ENCODE data around the gene SSBP3. TPM values are rescaled to one million over a fixed set of nuclear protein-coding genes. Genes with fewer than 3 reads are reported as not detected.

SSBP3 gene
- total and polyA plus RNA-seq, 2 experiments from 2014 or later, result 47.4 to 68.6 TPM

- peaks cover 62% of the 10 kb centered on the region for H3K79me2 ChIP-seq (replicated peaks; ENCODE audit: insufficient read depth)
- peak overlapping the region; percentile 50; the same call in 1 of the 2 replicates for H3K27ac ChIP-seq (ENCODE audit: low read depth)
- no peak overlapping the region for H2AFZ ChIP-seq
- DNase-seq (ENCODE audit: low spot score), result no peak
- no peaks in the 10 kb centered on the region for H3K4me1 ChIP-seq (ENCODE audit: insufficient read depth)
- no peak overlapping the region for H3K27ac Mint-ChIP-seq
- no peak overlapping the region for H3K4me2 ChIP-seq
- peaks cover 3% of the 10 kb centered on the region; the same call in 2 of the 3 replicates for H3K36me3 Mint-ChIP-seq (ENCODE audit: low read depth)
- H3K4me3 ChIP-seq, result no peak overlapping the region
- H3K27me3 Mint-ChIP-seq (ENCODE audit: insufficient read depth, low read depth, poor library complexity), result peaks cover 19% of the 10 kb centered on the region
- H3K4me3 Mint-ChIP-seq, result no peak overlapping the region
- H4K20me1 ChIP-seq (replicated peaks; ENCODE audit: insufficient read depth), result peaks cover 34% of the 10 kb centered on the region
- no peak for TF ChIP-seq POLR2AphosphoS5 (IDR thresholded peaks at IDR 0.05; ENCODE audit: low read depth)
- TF ChIP-seq EZH2 (IDR thresholded peaks at IDR 0.05; ENCODE audit: low read depth, unreplicated experiment), result no peak
- no peak for TF ChIP-seq CREB1 (CRISPR knock-in tag; IDR thresholded peaks at IDR 0.05; ENCODE audit: low read depth)
- TF ChIP-seq ZNF114 (CRISPR knock-in tag; IDR thresholded peaks at IDR 0.05), result no peak
- TF ChIP-seq NANOG (IDR thresholded peaks at IDR 0.05; ENCODE audit: borderline replicate concordance), result no peak
- no peak for TF ChIP-seq CTCF (conservative IDR thresholded peaks at IDR 0.05; ENCODE audit: low read depth in 2 of 2)
- TF ChIP-seq, protein P1, sequence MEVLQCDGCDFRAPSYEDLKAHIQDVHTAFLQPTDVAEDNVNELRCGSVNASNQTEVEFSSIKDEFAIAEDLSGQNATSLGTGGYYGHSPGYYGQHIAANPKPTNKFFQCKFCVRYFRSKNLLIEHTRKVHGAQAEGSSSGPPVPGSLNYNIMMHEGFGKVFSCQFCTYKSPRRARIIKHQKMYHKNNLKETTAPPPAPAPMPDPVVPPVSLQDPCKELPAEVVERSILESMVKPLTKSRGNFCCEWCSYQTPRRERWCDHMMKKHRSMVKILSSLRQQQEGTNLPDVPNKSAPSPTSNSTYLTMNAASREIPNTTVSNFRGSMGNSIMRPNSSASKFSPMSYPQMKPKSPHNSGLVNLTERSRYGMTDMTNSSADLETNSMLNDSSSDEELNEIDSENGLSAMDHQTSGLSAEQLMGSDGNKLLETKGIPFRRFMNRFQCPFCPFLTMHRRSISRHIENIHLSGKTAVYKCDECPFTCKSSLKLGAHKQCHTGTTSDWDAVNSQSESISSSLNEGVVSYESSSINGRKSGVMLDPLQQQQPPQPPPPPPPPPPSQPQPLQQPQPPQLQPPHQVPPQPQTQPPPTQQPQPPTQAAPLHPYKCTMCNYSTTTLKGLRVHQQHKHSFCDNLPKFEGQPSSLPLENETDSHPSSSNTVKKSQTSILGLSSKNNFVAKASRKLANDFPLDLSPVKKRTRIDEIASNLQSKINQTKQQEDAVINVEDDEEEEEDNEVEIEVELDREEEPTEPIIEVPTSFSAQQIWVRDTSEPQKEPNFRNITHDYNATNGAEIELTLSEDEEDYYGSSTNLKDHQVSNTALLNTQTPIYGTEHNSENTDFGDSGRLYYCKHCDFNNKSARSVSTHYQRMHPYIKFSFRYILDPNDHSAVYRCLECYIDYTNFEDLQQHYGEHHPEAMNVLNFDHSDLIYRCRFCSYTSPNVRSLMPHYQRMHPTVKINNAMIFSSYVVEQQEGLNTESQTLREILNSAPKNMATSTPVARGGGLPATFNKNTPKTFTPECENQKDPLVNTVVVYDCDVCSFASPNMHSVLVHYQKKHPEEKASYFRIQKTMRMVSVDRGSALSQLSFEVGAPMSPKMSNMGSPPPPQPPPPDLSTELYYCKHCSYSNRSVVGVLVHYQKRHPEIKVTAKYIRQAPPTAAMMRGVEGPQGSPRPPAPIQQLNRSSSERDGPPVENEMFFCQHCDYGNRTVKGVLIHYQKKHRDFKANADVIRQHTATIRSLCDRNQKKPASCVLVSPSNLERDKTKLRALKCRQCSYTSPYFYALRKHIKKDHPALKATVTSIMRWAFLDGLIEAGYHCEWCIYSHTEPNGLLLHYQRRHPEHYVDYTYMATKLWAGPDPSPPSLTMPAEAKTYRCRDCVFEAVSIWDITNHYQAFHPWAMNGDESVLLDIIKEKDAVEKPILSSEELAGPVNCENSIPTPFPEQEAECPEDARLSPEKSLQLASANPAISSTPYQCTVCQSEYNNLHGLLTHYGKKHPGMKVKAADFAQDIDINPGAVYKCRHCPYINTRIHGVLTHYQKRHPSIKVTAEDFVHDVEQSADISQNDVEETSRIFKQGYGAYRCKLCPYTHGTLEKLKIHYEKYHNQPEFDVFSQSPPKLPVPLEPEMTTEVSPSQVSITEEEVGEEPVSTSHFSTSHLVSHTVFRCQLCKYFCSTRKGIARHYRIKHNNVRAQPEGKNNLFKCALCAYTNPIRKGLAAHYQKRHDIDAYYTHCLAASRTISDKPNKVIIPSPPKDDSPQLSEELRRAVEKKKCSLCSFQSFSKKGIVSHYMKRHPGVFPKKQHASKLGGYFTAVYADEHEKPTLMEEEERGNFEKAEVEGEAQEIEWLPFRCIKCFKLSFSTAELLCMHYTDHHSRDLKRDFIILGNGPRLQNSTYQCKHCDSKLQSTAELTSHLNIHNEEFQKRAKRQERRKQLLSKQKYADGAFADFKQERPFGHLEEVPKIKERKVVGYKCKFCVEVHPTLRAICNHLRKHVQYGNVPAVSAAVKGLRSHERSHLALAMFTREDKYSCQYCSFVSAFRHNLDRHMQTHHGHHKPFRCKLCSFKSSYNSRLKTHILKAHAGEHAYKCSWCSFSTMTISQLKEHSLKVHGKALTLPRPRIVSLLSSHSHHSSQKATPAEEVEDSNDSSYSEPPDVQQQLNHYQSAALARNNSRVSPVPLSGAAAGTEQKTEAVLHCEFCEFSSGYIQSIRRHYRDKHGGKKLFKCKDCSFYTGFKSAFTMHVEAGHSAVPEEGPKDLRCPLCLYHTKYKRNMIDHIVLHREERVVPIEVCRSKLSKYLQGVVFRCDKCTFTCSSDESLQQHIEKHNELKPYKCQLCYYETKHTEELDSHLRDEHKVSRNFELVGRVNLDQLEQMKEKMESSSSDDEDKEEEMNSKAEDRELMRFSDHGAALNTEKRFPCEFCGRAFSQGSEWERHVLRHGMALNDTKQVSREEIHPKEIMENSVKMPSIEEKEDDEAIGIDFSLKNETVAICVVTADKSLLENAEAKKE (CRISPR knock-in tag; IDR thresholded peaks at IDR 0.05), result no peak
- TF ChIP-seq EZH2phosphoT487 (IDR thresholded peaks at IDR 0.05; ENCODE audit: unreplicated experiment), result no peak
- no peak for TF ChIP-seq JUNB (IDR thresholded peaks at IDR 0.05; ENCODE audit: unreplicated experiment)
- no peak for TF ChIP-seq ZNF331 (CRISPR knock-in tag; IDR thresholded peaks at IDR 0.05; ENCODE audit: low read depth)
- TF ChIP-seq, protein P2, sequence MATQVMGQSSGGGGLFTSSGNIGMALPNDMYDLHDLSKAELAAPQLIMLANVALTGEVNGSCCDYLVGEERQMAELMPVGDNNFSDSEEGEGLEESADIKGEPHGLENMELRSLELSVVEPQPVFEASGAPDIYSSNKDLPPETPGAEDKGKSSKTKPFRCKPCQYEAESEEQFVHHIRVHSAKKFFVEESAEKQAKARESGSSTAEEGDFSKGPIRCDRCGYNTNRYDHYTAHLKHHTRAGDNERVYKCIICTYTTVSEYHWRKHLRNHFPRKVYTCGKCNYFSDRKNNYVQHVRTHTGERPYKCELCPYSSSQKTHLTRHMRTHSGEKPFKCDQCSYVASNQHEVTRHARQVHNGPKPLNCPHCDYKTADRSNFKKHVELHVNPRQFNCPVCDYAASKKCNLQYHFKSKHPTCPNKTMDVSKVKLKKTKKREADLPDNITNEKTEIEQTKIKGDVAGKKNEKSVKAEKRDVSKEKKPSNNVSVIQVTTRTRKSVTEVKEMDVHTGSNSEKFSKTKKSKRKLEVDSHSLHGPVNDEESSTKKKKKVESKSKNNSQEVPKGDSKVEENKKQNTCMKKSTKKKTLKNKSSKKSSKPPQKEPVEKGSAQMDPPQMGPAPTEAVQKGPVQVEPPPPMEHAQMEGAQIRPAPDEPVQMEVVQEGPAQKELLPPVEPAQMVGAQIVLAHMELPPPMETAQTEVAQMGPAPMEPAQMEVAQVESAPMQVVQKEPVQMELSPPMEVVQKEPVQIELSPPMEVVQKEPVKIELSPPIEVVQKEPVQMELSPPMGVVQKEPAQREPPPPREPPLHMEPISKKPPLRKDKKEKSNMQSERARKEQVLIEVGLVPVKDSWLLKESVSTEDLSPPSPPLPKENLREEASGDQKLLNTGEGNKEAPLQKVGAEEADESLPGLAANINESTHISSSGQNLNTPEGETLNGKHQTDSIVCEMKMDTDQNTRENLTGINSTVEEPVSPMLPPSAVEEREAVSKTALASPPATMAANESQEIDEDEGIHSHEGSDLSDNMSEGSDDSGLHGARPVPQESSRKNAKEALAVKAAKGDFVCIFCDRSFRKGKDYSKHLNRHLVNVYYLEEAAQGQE (IDR thresholded peaks at IDR 0.05; ENCODE audit: unreplicated experiment), result no peak
- no peak for TF ChIP-seq STAT1 (IDR thresholded peaks at IDR 0.05; ENCODE audit: unreplicated experiment)
- TF ChIP-seq ETS1 (IDR thresholded peaks at IDR 0.05), result no peak
- no peak for ATAC-seq
- no peaks in the 10 kb centered on the region for H3K36me3 ChIP-seq (ENCODE audit: insufficient read depth)
- peaks cover 17% of the 10 kb centered on the region for H3K4me1 Mint-ChIP-seq
- H3K27me3 ChIP-seq (ENCODE audit: insufficient read depth), result no peaks in the 10 kb centered on the region
- no peaks in the 10 kb centered on the region for H3F3A ChIP-seq (replicated peaks; ENCODE audit: low read depth)
- H3K9me3 Mint-ChIP-seq, result no peaks in the 10 kb centered on the region
- no peaks in the 10 kb centered on the region for H3K9me2 ChIP-seq (ENCODE audit: insufficient read depth)
Observed at GRCh38 chr1:54266195-54266594, 140.0 kb downstream of the SSBP3 start.
